HepG2 (cell line): ENCODE results near the gene ROM1. TPM values are rescaled to one million over a fixed set of nuclear protein-coding genes. Genes with fewer than 3 reads are reported as not detected.

Experiments
- ARID4A ChIP-seq: sonication (generic); formaldehyde crosslinking; IDR thresholded peaks from 2 replicates; pipeline ENCODE4 v1.5.0; 2020; ENCODE audit warnings: mild to moderate bottlenecking, missing genetic modification reagents, borderline replicate concordance
- HBP1 ChIP-seq: IDR thresholded peaks from 2 replicates; pipeline ENCODE4 v1.6.1; 2016; ENCODE audit warnings: low read depth, control low read depth
- HDAC2 ChIP-seq: sonication (generic); formaldehyde crosslinking; IDR thresholded peaks from 2 replicates; pipeline ENCODE4 v1.4.0; 2020; ENCODE audit warnings: missing genetic modification reagents
- JUND ChIP-seq: sonication (generic); formaldehyde crosslinking; IDR thresholded peaks from 2 replicates; pipeline ENCODE4 v1.8.0; 2022; ENCODE audit warnings: mild to moderate bottlenecking, missing genetic modification reagents
- KDM6A ChIP-seq: IDR thresholded peaks from 2 replicates; pipeline ENCODE4 v1.6.1; 2016; ENCODE audit warnings: low read depth
- KLF13 ChIP-seq: sonication (generic); formaldehyde crosslinking; IDR thresholded peaks from 2 replicates; pipeline ENCODE4 v1.4.0; 2020; ENCODE audit warnings: mild to moderate bottlenecking, missing genetic modification reagents
- KLF16 ChIP-seq, 2 experiments: sonication (generic) in 1 of 2; formaldehyde crosslinking in 1 of 2; IDR thresholded peaks; 2 replicates each; pipeline versions ENCODE4 v1.6.1 to v1.8.0; 2016 to 2023; ENCODE audit warnings: missing genetic modification reagents in 2 of 2, missing compliant biosample characterization in 1 of 2
- MEF2D ChIP-seq: sonication (generic); formaldehyde crosslinking; IDR thresholded peaks from 2 replicates; pipeline ENCODE4 v1.5.1; 2020; ENCODE audit warnings: mild to moderate bottlenecking, missing genetic modification reagents
- MTA1 ChIP-seq: sonication (generic); formaldehyde crosslinking; IDR thresholded peaks from 2 replicates; pipeline ENCODE4 v1.4.0; 2020; ENCODE audit warnings: missing genetic modification reagents, mild to moderate bottlenecking, borderline replicate concordance
- MXI1 ChIP-seq: IDR thresholded peaks from 3 replicates; pipeline ENCODE4 v1.6.1; 2012; ENCODE audit warnings: low read depth, low read length, inconsistent platforms, borderline replicate concordance
- NR0B2 ChIP-seq: sonication (generic); formaldehyde crosslinking; IDR thresholded peaks from 2 replicates; pipeline ENCODE4 v1.4.0; 2020; ENCODE audit warnings: mild to moderate bottlenecking, missing genetic modification reagents
- NR3C1 ChIP-seq: sonication (generic); formaldehyde crosslinking; IDR thresholded peaks from 2 replicates; pipeline ENCODE4 v1.4.0; 2020; ENCODE audit warnings: missing genetic modification reagents
- PAX8 ChIP-seq: sonication (generic); formaldehyde crosslinking; IDR thresholded peaks from 2 replicates; pipeline ENCODE4 v1.8.0; 2022; ENCODE audit warnings: mild to moderate bottlenecking, missing genetic modification reagents, borderline replicate concordance
- PHF8 ChIP-seq: sonication (generic); formaldehyde crosslinking; IDR thresholded peaks from 2 replicates; pipeline ENCODE4 v1.5.0; 2020; ENCODE audit warnings: missing genetic modification reagents
- PRDM4 ChIP-seq: sonication (generic); formaldehyde crosslinking; IDR thresholded peaks from 2 replicates; pipeline ENCODE4 v1.9.0; 2021; ENCODE audit warnings: missing genetic modification reagents, borderline replicate concordance
- SRSF9 ChIP-seq: fragments of 200-400 bp; formaldehyde crosslinking; IDR thresholded peaks from 2 replicates; pipeline ENCODE4 v1.6.1; 2018; ENCODE audit warnings: borderline replicate concordance, mild to moderate bottlenecking, low read depth, low read length; ENCODE audit not compliant: insufficient read depth, poor library complexity, severe bottlenecking
- WIZ ChIP-seq: sonication (generic); formaldehyde crosslinking; IDR thresholded peaks from 2 replicates; pipeline ENCODE4 v1.5.1; 2020; ENCODE audit warnings: mild to moderate bottlenecking, missing genetic modification reagents
- ZNF354B ChIP-seq: sonication (generic); formaldehyde crosslinking; IDR thresholded peaks from 2 replicates; pipeline ENCODE4 v1.8.0; 2022; ENCODE audit warnings: mild to moderate bottlenecking, missing genetic modification reagents
- ZNF383 ChIP-seq: sonication (generic); formaldehyde crosslinking; IDR thresholded peaks from 2 replicates; pipeline ENCODE4 v1.4.0; 2020; ENCODE audit warnings: missing genetic modification reagents, mild to moderate bottlenecking, borderline replicate concordance
- ZNF530 ChIP-seq: sonication (generic); formaldehyde crosslinking; IDR thresholded peaks from 2 replicates; pipeline ENCODE4 v1.5.0; 2020; ENCODE audit warnings: low read depth, mild to moderate bottlenecking, missing genetic modification reagents
- ZNF703 ChIP-seq: sonication (generic); formaldehyde crosslinking; IDR thresholded peaks from 2 replicates; pipeline ENCODE4 v1.5.1; 2020; ENCODE audit warnings: missing genetic modification reagents, mild to moderate bottlenecking, moderate library complexity, borderline replicate concordance
- polyA plus RNA-seq, 8 experiments: library from polyadenylated mRNA; depleted of rRNA in 3 of 8; stranded (reverse) in 7 of 8; unstranded in 1 of 8; fragments of >200 nt; fragmentation: Illumina TruSeq in 4 of 8; extraction: Trizol in 4 of 8; gene quantifications; 2 replicates each; pipeline versions ENCODE4 v1.2.1 to v1.2.3, GENCODE V29; 2011 to 2016; ENCODE audit warnings: low read depth in 4 of 8, missing spikeins in 1 of 8, mixed read lengths in 1 of 8; ENCODE audit not compliant: insufficient read depth in 1 of 8
- total RNA-seq, 5 experiments: library from RNA; depleted of rRNA; stranded (reverse); fragments of >200 nt; fragmentation: Illumina TruSeq; extraction: Trizol; gene quantifications; 2 replicates each; pipeline ENCODE4 v1.2.3, GENCODE V29; 2016; ENCODE audit warnings: low read depth in 1 of 5

ROM1 gene
- total and polyA plus RNA-seq, 2 of the 13 experiments (the other 11 are each of a cell fraction or from before 2014, with no cell fraction given), result 1.2 to 2.4 TPM

GRCh38 chr11:62573592-62574362 lies 39.3 kb upstream of the ROM1 start, which contains the start of gene EEF1G (continued):
- no peak for TF ChIP-seq NR3C1 (CRISPR knock-in tag)
- TF ChIP-seq ARID4A, result peak; percentile 78; the same call in 1 of the 2 replicates
- TF ChIP-seq KLF16 (CRISPR knock-in tag; IDR thresholded peaks at IDR 0.05), result peak in 1 of 2 experiments; percentile 83; a peak in 2 of 4 replicates
- TF ChIP-seq HDAC2, result 0 out of 2 replicates have a peak, but pooled peaks have one; percentile 44
- no peak for TF ChIP-seq PAX8 (CRISPR knock-in tag)
- no peak for TF ChIP-seq JUND (CRISPR knock-in tag)
- no peak for TF ChIP-seq SRSF9
- no peak for TF ChIP-seq WIZ (CRISPR knock-in tag)
- TF ChIP-seq PRDM4 (CRISPR knock-in tag), result no peak
- TF ChIP-seq ZNF703, result no peak
- no peak for TF ChIP-seq ZNF354B (CRISPR knock-in tag)
- TF ChIP-seq KDM6A (CRISPR knock-in tag), result no peak
- no peak for TF ChIP-seq NR0B2
- TF ChIP-seq MTA1, result no peak
- no peak for TF ChIP-seq KLF13 (CRISPR knock-in tag)
- peak; percentile 87; the same call in 1 of the 3 replicates for TF ChIP-seq MXI1
- no peak for TF ChIP-seq ZNF530
- TF ChIP-seq HBP1, result no peak; the same call in 1 of the 2 replicates
- peak; percentile 15; the same call in 1 of the 2 replicates for TF ChIP-seq MEF2D
- 0 out of 2 replicates have a peak, but pooled peaks have one; percentile 20 for TF ChIP-seq ZNF383
- TF ChIP-seq PHF8, result peak; percentile 86
